HuH-7 (cell line): ENCODE data around the gene DCPS.
A peak's percentile ranks its signal among the peaks of the same experiment; 100 is the strongest.
"Not testable (repeated sequence)": the region's sequence is repeated elsewhere in the genome, so short reads cannot be mapped to it uniquely, and the experiment has no call there.

Source experiments
- DNase-seq: peaks from one replicate; pipeline ENCODE4 v3.0.0; 2011; ENCODE audit warnings: low spot score

The DCPS gene, protein sequence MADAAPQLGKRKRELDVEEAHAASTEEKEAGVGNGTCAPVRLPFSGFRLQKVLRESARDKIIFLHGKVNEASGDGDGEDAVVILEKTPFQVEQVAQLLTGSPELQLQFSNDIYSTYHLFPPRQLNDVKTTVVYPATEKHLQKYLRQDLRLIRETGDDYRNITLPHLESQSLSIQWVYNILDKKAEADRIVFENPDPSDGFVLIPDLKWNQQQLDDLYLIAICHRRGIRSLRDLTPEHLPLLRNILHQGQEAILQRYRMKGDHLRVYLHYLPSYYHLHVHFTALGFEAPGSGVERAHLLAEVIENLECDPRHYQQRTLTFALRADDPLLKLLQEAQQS

DNA sequence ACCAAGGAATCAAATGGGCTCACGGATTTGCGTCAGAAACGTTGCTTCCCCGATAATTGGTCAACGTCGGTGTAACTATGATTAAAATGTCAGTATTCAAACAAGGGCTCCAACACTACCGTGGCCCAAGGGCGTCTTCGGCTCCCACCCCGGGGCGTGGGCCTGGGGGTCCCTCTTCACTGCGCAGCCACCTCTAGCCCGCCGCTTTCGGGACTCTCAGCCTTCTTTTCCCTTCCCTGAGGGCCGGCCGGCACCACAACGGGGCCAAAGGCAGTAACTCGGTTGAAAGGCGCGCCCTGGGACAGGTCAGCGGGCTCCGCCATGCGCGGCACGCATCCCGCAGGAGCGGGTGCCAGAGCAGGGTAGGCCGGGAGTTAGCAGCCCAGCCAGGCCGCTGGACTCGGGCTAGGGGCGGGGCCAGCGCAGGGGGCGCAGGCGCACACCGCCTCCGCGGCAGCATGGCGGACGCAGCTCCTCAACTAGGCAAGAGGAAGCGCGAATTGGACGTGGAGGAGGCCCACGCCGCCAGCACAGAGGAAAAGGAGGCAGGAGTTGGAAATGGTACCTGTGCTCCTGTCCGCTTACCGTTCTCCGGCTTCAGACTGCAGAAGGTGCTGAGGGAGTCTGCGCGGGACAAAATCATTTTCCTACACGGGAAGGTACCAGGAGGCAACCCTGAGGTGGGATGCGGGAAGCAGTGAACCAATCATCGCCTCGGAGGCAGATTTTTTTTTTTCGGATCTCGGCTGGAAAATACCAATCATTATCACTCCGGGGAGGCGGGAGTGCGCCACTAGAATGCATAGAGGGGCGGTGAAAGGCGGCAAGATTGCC, at the start of gene DCPS:
Gene DCPS (plus strand): TSS at position 438 of the 834 bp plus-strand sequence. CDS start 21 bp downstream, at position 459.
- peak; percentile 96 for DNase-seq

DNA sequence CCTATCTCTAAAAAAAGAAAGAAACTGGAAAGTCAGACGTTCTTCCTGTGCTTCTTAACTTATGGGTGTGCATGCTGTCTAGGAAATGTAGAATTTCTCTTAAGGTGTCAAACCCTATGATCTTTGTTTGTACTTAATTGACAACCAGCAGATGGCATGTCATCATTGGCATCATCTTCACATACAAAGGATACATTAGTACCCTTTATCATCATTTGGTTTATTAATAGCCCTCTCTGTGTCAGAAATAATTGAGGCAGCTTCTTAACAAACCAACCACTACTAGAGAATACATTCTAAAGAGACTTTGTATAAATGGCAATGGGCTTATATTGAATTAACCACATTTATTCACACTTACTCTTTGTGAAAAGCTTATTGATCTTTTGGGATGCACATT, 49.0 kb upstream of the DCPS start:
- no peak for DNase-seq

DNA sequence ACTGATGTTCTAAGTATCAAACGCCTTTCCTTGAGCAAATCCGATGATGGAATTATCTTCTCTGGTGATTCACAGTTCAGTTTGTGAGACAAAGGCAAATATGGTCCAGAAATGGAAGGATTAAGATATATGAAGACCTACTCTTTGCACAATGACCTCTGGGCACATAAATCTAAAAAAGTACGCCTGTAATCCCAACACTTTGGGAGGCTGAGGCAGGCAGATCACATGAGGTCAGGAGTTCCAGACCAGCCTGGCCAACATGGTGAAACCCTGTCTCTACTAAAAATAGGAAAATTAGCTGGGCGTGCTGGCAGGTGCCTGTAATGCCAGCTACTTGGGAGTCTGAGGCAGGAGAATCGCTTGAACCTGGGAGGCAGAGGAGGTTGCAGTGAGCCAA, 48.4 kb upstream of the DCPS start:
- not testable (repeated sequence) for DNase-seq

DNA sequence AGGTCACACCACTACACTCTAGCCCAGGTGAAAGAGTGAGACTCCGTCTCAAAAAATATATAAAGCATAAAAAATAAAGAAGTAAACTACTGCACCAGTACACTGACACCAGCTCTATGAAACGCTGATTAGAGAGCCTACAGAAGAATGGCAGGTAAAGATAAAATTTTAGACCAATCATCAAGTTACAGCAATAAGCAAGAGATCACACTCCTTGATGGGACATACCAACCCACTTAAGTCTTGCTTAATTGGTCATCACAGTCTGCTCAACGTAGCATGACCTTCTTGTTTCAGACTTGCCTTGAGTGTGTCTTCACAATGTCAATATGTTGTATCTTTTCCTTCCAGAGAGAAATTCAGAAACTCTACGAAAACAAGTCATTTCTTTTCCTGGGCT, 47.6 kb upstream of the DCPS start:
- DNase-seq: no peak

DNA sequence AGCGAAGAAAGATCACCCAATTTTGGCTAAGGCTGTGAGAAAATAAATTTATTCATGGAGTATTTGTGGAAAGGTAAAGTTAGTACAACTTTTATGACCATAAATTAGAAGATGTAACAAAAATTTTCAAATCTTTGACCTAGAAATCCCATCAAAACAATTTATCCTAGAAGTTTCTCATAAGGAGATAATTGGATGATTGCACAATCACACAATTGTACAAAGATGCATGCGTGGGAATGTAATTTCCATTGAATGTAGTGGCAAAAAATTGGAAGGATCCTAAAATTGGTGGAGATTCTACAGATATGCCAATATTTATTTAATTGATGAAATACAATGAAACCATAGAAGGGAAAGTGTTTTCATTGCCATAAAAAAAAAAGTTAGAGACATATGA, 46.7 kb upstream of the DCPS start:
- DNase-seq: no peak

DNA sequence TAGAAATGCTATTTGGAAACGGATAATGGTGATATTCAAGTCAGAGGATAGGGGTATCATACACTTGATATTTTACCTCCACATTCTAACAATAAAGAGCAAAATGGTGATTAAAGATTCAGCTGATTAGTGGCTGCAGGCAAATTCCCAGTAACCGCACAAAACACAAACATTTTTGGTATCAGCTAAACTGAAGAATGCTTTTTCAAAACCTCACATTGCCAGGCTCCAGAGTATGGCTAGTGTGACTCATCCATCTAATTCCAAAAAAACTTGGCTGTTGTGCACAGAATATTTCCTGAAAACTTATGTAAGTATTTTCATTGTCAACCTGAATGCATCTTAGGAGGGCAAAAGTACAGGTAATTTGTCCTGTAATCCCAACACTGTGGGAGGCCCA, 46.1 kb upstream of the DCPS start:
- no peak for DNase-seq

DNA sequence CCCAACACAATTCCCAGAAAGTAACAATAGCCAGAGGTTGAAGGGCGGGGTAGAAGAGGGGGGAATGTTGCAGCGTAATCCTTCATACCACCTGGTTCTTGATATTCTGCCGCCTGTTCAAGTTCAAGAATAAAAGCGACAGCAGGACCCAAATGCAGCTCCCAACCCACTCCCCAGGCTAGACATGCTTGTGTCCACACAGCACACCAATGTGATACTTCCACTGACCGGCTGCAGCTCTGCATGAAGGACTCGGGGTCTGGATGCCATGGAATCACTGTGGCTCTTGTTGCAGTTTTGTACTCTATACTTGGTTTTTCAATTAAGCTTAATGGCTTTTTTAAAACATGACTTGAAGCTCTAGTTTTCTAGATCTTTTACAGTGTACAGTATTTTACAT, 41.6 kb upstream of the DCPS start:
- DNase-seq: no peak

DNA sequence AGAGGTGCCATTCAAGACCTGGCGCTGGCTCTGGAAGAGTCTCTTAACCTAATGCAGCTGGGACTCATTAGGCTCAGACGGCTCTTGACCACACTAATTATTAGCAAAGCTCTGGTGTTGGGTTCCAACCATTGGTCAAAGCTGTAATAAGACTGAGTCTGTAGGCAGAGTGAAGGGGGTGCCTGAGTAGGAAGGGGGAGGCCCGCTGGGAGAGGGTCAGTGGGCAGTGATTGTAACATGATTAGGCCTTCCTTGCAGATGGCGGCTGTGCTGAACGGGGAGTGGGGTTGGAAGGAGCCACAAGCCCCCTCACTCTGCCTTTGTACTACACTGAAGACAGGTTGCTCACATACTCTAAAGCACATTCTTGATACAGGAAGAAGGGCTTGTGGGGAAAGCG, 40.4 kb upstream of the DCPS start:
- DNase-seq: no peak

DNA sequence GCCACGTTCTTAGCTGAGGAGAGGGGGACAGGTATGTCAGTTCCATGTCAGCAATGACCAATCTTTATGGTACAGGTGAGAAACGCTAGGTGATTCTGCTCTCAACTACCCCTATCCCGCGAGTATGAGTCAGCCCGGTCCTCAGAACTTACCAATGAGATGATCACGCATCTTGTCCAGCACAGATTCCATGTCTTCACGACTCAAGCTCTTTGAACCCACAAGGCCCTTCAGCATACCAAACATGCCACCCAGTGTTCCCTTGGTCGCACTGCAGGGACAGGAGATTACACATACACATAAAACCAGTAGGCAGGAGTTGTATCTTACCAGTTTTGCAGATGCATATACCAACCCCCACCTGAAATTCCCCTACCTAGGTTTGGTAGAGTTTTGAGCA, 38.0 kb upstream of the DCPS start:
- DNase-seq: no peak

DNA sequence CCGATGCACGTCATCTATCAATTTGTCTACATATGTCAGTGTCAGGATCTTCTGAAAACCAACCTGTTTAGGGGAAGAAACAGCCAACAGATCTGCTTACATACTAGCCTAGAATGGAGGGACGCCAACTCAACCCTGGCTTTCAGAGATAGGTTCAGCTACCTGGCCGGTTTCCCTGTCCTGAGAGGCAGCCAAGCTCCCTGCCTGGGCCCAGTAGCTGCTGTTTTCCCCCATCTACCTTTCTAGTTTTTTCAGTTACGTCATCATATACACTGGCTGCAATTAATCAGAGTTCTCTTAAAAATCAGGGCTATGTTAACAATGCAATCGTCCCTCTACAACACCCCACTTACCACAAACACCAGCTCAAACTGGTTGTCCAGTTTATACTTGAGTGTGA, 36.2 kb upstream of the DCPS start:
- no peak for DNase-seq

DNA sequence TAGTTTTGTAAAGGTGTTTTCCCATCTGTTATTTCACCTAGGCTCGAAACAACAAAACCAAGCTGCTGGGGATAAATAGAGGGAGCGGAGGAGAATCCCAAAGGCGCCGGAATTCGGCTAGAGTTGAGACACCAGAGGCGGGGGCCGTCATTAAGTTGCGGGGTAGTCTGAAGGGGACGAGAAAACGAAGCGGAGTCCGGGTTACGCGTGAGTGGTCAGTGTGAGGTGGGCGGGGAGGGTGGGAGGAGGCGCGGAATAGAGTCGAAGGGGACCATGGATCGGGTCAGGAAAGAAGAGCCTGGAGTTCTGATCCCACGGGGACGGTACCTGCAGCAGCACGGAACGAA, 35.5 kb upstream of the DCPS start:
- peak; percentile 49 for DNase-seq

DNA sequence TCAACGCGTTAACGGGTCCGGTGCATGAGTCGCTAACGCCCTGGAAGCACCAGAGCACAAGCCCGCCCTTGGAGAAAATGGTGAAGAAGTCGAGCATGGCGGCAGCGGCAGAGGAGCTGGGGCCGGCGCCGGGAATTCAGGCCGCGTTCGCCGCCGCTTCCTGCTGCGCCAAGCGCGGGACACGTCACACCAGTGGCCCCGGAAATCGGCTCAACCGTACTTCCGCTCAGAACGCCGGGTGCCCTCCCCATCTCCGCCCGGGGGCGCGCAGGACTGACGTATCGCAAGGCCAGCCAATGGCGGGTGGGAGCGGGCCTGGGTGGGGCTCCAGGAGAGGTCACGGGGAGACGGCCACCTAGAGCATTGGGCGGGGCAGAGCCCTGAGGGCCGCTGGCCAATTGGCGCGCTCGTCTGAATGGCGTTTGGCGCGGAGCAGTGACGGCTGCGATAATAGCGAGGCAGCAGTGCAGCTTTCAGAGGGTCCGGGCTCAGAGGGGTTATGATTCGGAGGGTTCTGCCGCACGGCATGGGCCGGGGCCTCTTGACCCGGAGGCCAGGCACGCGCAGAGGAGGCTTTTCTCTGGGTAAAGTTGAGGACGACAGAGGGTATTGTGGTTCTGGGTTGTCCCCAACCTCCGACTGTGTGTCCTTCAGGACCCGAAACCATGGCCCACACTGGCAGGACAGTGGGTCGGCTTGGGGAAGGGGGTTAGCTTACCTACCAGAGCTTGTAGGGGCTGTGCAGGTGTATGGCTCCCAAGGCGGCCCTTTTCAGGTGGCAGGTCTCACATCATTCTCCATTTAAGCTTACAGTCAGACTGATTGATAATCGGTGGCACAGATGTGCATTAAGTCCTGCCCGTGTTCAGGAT, 34.9 kb upstream of the DCPS start, which contains the start of the genes FOXRED1 and SRPRA:
Gene FOXRED1 (plus strand): TSS at position 447 of the 872 bp plus-strand sequence. CDS start 53 bp downstream, at position 500.
Gene SRPRA (minus strand): TSS at position 188 of the 872 bp plus-strand sequence. CDS start 91 bp downstream, at position 97.
- peak; percentile 99 for DNase-seq

DNA sequence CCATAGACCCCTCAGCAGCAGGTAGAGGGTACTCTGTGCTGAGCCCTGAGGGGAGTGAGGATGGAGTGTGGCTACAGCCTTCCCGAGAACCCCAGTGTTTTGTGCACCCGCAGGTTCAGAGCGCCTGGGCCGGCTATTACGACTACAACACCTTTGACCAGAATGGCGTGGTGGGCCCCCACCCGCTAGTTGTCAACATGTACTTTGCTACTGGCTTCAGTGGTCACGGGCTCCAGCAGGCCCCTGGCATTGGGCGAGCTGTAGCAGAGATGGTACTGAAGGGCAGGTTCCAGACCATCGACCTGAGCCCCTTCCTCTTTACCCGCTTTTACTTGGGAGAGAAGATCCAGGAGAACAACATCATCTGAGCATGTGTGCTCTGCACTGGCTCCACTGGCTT, 26.5 kb upstream of the DCPS start:
- no peak for DNase-seq

DNA sequence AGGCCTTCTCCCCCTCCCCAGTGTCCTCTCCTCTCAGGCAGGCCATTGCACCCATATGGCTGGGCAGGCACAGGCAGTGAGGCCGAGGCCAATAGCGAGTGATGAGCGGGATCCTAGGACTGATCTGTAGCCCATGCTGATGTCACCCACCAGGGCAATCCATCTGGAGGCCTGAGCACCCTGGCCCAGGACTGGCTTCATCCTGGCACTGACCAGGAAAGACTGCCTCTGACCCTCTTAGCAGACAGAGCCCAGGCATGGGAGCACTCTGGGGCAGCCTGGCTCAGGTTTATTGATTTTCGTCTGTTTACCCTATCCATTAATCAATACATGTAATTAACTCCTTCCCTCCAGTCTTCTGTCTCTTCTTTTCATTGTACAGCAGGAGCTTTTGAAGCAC, 26.1 kb upstream of the DCPS start:
- DNase-seq: no peak

DNA sequence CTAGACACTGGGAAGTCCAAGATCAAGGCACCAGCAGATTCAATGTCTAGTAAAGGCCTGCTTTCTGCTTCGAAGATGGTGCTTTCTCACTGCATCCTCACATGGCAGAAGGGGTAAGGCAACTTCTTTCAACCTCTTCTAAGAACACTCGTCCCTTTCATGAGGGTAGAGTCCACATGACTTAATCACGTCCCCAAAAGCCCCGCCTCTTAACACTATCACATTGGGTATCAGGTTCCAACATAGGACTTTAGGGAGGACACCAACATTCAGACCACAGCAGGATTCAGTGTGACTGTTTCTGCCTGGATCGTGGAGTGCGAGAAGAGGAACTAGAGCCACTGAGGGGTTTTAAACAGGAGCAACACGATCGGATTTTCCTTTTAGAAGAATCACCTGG, 24.7 kb upstream of the DCPS start:
- no peak for DNase-seq

DNA sequence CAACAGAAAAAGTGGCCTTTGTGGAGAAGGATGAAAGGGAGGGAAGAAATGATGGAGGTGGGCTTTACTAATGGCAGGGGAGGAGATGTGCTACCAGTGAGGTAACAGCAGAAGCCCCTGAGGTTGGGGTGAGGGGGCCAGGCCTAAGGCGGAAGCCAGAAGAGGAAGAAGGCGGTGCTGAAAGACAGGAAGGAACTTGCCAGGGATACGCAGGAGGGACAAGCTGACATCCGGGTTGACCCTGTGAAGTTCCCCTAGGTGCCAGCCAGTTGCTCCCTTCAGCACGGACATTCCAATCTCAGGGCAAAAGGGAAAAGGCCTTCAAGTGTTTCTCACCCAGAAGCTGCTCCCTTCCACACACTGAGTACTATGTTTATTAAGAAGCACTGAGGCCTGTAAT, 23.3 kb upstream of the DCPS start:
- DNase-seq: no peak

DNA sequence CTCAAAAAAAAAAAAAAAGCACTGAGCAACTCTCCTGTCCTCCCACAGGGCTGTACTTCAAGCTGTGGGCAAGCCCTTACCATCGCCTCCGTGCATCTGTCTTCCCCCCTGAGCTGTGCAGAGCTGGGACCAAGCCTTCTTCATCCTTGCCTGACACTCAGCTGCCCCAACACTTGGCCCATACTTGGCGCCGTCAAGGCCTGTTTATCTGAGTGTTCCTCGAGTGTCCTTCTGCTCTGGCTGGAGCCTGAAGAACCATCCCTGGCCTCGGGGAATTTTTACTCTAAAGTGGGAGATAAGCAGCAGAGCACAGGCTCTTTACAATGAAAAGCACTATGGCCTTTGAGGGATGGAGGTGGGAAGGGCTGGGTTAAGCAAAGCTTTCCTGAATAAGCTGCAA, 22.6 kb upstream of the DCPS start:
- DNase-seq: no peak

DNA sequence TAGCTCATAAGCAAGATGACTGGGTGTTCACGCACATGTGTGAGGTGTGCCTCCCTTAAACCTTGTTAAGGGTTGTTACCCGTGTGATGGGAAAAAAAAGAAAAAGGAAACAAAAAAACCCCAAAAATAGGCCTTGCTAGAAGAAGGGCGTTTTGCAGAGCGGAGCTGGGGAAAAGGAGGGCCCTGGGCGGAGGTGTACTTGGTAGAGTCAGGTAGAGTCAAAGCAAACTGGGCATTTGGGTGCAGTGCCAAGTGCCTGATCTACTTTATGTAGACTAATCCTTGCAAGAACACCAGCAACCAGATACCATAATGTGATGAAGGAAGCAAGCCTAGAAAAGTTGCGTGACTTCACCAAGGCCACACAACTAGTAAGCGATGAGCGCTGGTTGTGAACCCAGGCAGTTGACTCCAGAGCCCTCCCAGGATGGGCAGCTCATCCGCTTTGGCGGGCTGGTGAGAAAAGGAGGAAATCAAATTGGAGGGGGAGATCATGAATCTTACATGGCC, 22.1 kb upstream of the DCPS start:
- DNase-seq: no peak

DNA sequence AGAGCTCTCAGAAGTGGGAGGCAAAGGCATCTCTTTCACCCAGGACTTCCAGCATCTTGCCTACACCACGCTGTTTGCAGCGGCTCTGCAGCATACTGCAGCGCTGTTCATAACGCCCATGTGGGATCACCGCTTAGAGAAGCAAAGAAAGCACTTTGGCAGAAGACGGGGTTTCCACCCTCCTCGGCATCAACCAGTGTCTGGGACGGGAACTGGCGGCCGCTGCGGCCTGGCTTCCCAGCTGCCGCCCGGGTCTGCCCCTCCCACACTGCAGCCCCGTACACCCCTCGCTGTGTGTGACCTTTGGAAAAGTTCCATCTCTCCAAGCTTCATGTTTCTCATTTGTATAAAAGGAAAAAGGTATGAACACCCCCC, 21.5 kb upstream of the DCPS start:
- DNase-seq: peak; percentile 70

DNA sequence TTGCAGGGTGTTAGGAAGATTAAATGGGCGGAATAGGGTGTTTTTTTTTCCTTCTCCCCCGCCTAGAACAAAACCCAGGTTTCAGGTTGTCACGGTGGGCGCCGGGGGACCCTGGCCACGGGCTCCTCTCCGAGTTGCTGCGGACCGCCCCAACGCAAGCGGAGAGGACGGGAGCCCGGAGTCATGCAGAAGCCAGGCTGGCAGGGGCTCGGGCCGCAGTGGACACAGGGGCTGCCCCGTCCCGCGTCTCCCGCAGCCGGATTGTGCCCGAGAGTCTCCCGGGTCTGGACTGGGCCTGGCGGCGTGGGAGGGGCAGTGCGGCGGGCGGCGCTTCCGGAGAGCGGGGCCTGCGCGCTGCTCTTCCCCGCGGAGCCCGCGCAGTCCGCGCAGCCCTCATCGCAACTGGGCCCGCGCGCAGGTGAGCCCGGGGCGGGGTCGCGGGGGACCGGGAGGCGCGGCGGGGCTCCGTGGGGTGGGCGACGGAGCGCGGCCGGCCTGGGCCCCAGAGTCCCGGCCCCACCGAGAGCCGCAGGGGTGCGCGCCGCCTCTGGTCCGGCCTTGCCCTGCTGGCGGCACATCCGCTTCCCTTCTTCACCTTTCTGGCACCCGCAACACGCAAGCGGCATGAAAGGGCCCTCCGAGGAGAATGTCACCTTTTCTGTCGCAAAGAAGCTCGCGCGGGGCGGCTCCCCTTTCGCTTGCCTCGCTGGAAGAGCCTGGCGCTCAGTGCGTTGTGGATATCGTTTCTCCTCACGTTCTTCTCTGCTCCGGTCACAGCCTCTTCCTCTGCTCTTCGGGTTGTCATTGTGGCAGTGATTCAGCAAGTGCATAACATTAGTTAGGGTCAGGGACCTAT, 20.9 kb upstream of the DCPS start, which contains the start of gene TIRAP:
Gene TIRAP (plus strand): TSS at position 358 of the 856 bp plus-strand sequence. CDS start 7,802 bp downstream, outside the sequence.
- DNase-seq: peak; percentile 75

DNA sequence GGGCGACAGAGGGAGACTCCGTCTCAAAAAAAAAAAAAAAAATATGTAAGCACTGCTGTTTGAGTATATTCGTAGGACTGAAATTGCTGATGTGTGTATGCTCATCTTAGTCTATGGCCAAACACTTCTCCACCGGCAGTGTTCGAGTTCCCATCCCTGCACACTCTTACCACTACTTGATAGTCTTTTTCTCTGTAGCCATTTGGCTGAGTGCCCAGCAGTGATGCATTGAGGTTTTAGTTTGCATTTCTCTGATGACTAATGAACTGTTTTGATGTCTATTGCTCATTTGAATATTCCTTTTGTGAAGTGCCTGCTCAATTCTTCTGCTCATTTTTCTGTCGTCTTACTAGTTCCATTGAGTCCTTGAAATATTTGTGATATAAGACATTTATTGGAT, 19.0 kb upstream of the DCPS start:
- DNase-seq: no peak
